ENCODE measurements around the gene CA5A.

The CA5A gene

GRCh38 chr16:87845807-87846619 is 90.3 kb downstream of the CA5A start:
- DNase-seq = no peak

- no peak for DNase-seq
These were observed 91.1 kb downstream of the CA5A start for GRCh38 chr16:87845213-87845612.

- no peak for DNase-seq
These were observed 91.5 kb downstream of the CA5A start for GRCh38 chr16:87844809-87845208.

- no peak for DNase-seq
These were observed 92.1 kb downstream of the CA5A start for GRCh38 chr16:87844120-87844733.

- no peak for DNase-seq
These were observed 92.6 kb downstream of the CA5A start for GRCh38 chr16:87843678-87844105.

GRCh38 chr16:87842209-87842869 is 94.0 kb downstream of the CA5A start:
- DNase-seq = no peak

GRCh38 chr16:87841340-87842208 is 94.8 kb downstream of the CA5A start:
- no peak for DNase-seq

- no peak for DNase-seq
These were observed 95.9 kb downstream of the CA5A start for GRCh38 chr16:87840271-87840978.

GRCh38 chr16:87839542-87840270 is 96.6 kb downstream of the CA5A start:
- DNase-seq = no peak

GRCh38 chr16:87838643-87839541 is 97.4 kb downstream of the CA5A start:
- DNase-seq = no peak
